ENCODE results near the gene MAPK8IP2. TPM values are rescaled to one million over a fixed set of nuclear protein-coding genes. Genes with fewer than 3 reads are reported as not detected.

The MAPK8IP2 gene
- total and polyA plus RNA-seq, 2 of the 4 experiments (the other 2 are of a cell fraction): under 0.01 to 0.14 TPM

DNA sequence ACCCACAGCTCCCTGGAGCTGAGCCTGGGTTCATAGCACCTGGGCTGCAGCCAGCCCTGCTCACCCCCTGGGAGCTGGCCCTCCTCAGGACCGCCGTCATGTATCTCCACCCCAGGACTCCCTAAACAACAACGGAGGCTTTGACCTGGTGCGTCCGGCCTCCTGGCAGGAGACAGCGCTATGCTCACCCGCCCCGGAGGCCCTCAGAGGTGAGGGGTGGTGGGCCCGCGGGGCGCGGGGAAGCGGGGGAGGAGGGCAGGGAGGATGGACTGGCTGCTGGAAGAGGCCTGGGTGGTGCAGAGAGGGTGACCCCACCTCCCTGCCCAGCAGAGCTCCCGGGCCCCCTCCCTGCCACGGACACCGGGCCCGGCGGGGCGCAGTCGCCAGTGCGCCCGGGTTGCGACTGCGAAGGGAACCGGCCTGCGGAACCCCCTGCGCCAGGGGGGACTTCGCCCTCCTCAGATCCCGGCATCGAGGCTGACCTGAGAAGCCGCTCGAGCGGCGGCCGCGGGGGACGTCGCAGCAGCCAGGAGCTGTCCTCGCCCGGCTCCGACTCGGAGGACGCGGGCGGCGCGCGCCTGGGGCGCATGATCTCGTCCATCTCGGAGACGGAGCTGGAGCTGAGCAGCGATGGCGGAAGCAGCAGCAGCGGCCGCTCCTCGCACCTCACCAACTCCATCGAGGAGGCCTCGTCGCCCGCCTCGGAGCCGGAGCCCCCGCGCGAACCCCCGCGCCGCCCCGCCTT is 3.1 kb downstream of the MAPK8IP2 start:
- POLR2A ChIA-PET (ENCODE audit: unreplicated experiment): no interaction called here
- TF ChIP-seq, protein P1, sequence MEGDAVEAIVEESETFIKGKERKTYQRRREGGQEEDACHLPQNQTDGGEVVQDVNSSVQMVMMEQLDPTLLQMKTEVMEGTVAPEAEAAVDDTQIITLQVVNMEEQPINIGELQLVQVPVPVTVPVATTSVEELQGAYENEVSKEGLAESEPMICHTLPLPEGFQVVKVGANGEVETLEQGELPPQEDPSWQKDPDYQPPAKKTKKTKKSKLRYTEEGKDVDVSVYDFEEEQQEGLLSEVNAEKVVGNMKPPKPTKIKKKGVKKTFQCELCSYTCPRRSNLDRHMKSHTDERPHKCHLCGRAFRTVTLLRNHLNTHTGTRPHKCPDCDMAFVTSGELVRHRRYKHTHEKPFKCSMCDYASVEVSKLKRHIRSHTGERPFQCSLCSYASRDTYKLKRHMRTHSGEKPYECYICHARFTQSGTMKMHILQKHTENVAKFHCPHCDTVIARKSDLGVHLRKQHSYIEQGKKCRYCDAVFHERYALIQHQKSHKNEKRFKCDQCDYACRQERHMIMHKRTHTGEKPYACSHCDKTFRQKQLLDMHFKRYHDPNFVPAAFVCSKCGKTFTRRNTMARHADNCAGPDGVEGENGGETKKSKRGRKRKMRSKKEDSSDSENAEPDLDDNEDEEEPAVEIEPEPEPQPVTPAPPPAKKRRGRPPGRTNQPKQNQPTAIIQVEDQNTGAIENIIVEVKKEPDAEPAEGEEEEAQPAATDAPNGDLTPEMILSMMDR (conservative IDR thresholded peaks at IDR 0.05; ENCODE audit: low read depth, low read length): no peak
- TF ChIP-seq BHLHE40 (IDR thresholded peaks at IDR 0.05; ENCODE audit: low read depth, low read length): no peak
- no peak for TF ChIP-seq MXI1 (IDR thresholded peaks at IDR 0.05; ENCODE audit: borderline replicate concordance, low read depth, low read length)
- no peak for TF ChIP-seq RCOR1 (IDR thresholded peaks at IDR 0.05; ENCODE audit: insufficient replicate concordance, low read length)
- TF ChIP-seq CHD1 (IDR thresholded peaks at IDR 0.05; ENCODE audit: low read depth, low read length): no peak
- TF ChIP-seq POLR2A (IDR thresholded peaks at IDR 0.05; ENCODE audit: low read depth, low read length): no peak
- no peak for TF ChIP-seq RFX5 (IDR thresholded peaks at IDR 0.05; ENCODE audit: low read depth, low read length)
- TF ChIP-seq RAD21 (IDR thresholded peaks at IDR 0.05; ENCODE audit: low read length): no peak
- no peak for TF ChIP-seq MAZ (IDR thresholded peaks at IDR 0.05; ENCODE audit: borderline replicate concordance, low read depth, low read length)
- no peak for TF ChIP-seq FOS (IDR thresholded peaks at IDR 0.05; ENCODE audit: low read depth, low read length)
- no peak for TF ChIP-seq MAFK (IDR thresholded peaks at IDR 0.05; ENCODE audit: low read depth, low read length)
- TF ChIP-seq, protein P2, sequence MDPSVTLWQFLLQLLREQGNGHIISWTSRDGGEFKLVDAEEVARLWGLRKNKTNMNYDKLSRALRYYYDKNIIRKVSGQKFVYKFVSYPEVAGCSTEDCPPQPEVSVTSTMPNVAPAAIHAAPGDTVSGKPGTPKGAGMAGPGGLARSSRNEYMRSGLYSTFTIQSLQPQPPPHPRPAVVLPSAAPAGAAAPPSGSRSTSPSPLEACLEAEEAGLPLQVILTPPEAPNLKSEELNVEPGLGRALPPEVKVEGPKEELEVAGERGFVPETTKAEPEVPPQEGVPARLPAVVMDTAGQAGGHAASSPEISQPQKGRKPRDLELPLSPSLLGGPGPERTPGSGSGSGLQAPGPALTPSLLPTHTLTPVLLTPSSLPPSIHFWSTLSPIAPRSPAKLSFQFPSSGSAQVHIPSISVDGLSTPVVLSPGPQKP (IDR thresholded peaks at IDR 0.05; ENCODE audit: borderline replicate concordance, low read depth, low read length): no peak
- TF ChIP-seq, protein P3, sequence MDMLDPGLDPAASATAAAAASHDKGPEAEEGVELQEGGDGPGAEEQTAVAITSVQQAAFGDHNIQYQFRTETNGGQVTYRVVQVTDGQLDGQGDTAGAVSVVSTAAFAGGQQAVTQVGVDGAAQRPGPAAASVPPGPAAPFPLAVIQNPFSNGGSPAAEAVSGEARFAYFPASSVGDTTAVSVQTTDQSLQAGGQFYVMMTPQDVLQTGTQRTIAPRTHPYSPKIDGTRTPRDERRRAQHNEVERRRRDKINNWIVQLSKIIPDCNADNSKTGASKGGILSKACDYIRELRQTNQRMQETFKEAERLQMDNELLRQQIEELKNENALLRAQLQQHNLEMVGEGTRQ (IDR thresholded peaks at IDR 0.05; ENCODE audit: low read depth, low read length): no peak
- no peak for TF ChIP-seq CEBPB (IDR thresholded peaks at IDR 0.05; ENCODE audit: low read depth, low read length)
- no peak for TF ChIP-seq SMC3 (IDR thresholded peaks at IDR 0.05; ENCODE audit: low read depth, low read length)
- TF ChIP-seq NFE2L2 (IDR thresholded peaks at IDR 0.05; ENCODE audit: low read depth, low read length): no peak

More for the DNA sequence above, 3.1 kb downstream of the MAPK8IP2 start:
- no peak overlapping the region for H3K4ac ChIP-seq (ENCODE audit: low read depth, low read length)
- no peaks in the 10 kb centered on the region for H3K79me1 ChIP-seq (ENCODE audit: low read depth in 1 of 2, low read length in 2 of 2)
- intact Hi-C loops (cut with micrococcal nuclease): no loop called here
- H3K36me3 ChIP-seq (ENCODE audit: control insufficient read depth, insufficient read depth, low read length): no peaks in the 10 kb centered on the region
- H2BK20ac ChIP-seq (ENCODE audit: low read depth, low read length): no peak overlapping the region
- no peak overlapping the region for H3K4me3 ChIP-seq (ENCODE audit: insufficient read depth, low read depth, low read length)
- no peak overlapping the region for H3K4me2 ChIP-seq (ENCODE audit: low read depth, low read length)
- H4K20me1 ChIP-seq (ENCODE audit: insufficient read depth, low read length): peaks cover 10% of the 10 kb centered on the region
- no peak overlapping the region for H3K27ac ChIP-seq (ENCODE audit: insufficient read depth, low read length)
- BruUV-seq (replicated peaks): no TSS peak
- no peak overlapping the region for H3K23ac ChIP-seq (ENCODE audit: low read depth, low read length)
- 3% methylated on average over 36 of the region's 70 CpGs; no CpG with 5 or more reads in 1 of the 2 experiments for WGBS, 2 experiments (ENCODE audit: extremely low coverage in 2 of 2, insufficient read length in 1 of 2)
- H3K18ac ChIP-seq (ENCODE audit: low read depth, low read length): no peak overlapping the region
- dilution Hi-C loops (cut with HindIII; ENCODE audit: low sequenced_read_pairs, unreplicated experiment): no loop called here
- no peak overlapping the region for H2BK120ac ChIP-seq (ENCODE audit: low read depth, low read length)
- in situ Hi-C loops (cut with MboI; ENCODE audit: low sequenced_read_pairs): no loop called here
- no peak overlapping the region for H3K9ac ChIP-seq (ENCODE audit: low read depth, low read length)
- H4K5ac ChIP-seq (ENCODE audit: low read depth, low read length): no peak overlapping the region
- H3K14ac ChIP-seq (replicated peaks; ENCODE audit: low read depth, low read length): no peak overlapping the region
- CTCF ChIA-PET: no interaction called here
- DNase-seq (no peak), ATAC-seq (ENCODE audit: low read depth) (no peak)
- no peak overlapping the region for H2AK5ac ChIP-seq (ENCODE audit: low read depth, low read length)
- H2AFZ ChIP-seq (replicated peaks; ENCODE audit: low read length, poor library complexity): no peak overlapping the region
- no peak overlapping the region for H2BK5ac ChIP-seq (ENCODE audit: low read depth, low read length, poor library complexity, severe bottlenecking)
- H2BK15ac ChIP-seq (ENCODE audit: low read depth, low read length): no peak overlapping the region
- peaks cover 69% of the 10 kb centered on the region for H3K27me3 ChIP-seq (ENCODE audit: control insufficient read depth, insufficient read depth, low read length)
- H3K9me1 ChIP-seq (ENCODE audit: insufficient read depth, low read length): 0 out of 2 replicates have a peak, but pooled peaks cover 6% of the 10 kb centered on the region
- H4K91ac ChIP-seq (ENCODE audit: insufficient read depth, low read depth, low read length): no peak overlapping the region
- H3K4me1 ChIP-seq (ENCODE audit: control insufficient read depth, insufficient read depth, low read length): no peaks in the 10 kb centered on the region
- 0 out of 2 replicates have a peak, but pooled peaks cover 2% of the 10 kb centered on the region for H3K9me3 ChIP-seq (ENCODE audit: control insufficient read depth, insufficient read depth, low read length)
- no peak overlapping the region for H3K56ac ChIP-seq (ENCODE audit: extremely low read depth, insufficient read depth, low read length)
- H4K8ac ChIP-seq (ENCODE audit: low read depth in 2 of 2, low read length in 2 of 2): no peak overlapping the region
- no peak overlapping the region for H2AK9ac ChIP-seq (replicated peaks; ENCODE audit: low read depth, low read length, poor library complexity)
